ENCODE results near the gene DAZAP1.

DNA sequence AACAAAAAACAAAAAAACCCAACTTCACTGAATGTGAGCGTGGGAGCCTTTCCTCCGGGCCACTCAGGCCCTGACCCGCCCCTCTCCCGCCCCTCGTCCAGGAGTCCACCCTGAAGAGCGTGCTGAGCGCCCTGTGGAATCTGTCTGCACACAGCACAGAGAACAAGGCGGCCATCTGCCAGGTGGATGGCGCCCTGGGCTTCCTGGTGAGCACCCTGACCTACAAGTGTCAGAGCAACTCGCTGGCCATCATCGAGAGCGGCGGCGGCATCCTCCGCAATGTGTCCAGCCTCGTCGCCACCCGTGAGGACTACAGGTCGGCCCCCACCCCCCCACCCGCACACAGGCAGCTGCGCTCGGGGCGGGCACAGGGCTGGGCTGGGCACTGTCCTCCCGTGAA is 54.5 kb downstream of the DAZAP1 start:
- TF ChIP-seq CTCF (conservative IDR thresholded peaks at IDR 0.05; ENCODE audit: low read depth, low read length) (no peak), RAD21 (IDR thresholded peaks at IDR 0.05; ENCODE audit: low read length) (no peak), POLR2A (IDR thresholded peaks at IDR 0.05; ENCODE audit: low read depth, low read length) (no peak), ELK1 (IDR thresholded peaks at IDR 0.05; ENCODE audit: borderline replicate concordance, low read depth, low read length) (no peak), FOS (IDR thresholded peaks at IDR 0.05; ENCODE audit: low read depth, low read length) (no peak), CEBPB (IDR thresholded peaks at IDR 0.05; ENCODE audit: low read depth, low read length) (no peak), MAFK (IDR thresholded peaks at IDR 0.05; ENCODE audit: low read depth, low read length) (no peak), RCOR1 (IDR thresholded peaks at IDR 0.05; ENCODE audit: insufficient replicate concordance, low read length) (no peak), MXI1 (IDR thresholded peaks at IDR 0.05; ENCODE audit: borderline replicate concordance, low read depth, low read length) (no peak), SMC3 (IDR thresholded peaks at IDR 0.05; ENCODE audit: low read depth, low read length) (no peak), MAZ (IDR thresholded peaks at IDR 0.05; ENCODE audit: borderline replicate concordance, low read depth, low read length) (no peak), NFE2L2 (IDR thresholded peaks at IDR 0.05; ENCODE audit: low read depth, low read length) (no peak), CHD1 (IDR thresholded peaks at IDR 0.05; ENCODE audit: low read depth, low read length) (no peak)
- TF ChIP-seq, protein P1, sequence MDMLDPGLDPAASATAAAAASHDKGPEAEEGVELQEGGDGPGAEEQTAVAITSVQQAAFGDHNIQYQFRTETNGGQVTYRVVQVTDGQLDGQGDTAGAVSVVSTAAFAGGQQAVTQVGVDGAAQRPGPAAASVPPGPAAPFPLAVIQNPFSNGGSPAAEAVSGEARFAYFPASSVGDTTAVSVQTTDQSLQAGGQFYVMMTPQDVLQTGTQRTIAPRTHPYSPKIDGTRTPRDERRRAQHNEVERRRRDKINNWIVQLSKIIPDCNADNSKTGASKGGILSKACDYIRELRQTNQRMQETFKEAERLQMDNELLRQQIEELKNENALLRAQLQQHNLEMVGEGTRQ (IDR thresholded peaks at IDR 0.05; ENCODE audit: low read depth, low read length), result no peak
